Mesothelial cell of epicardium (in vitro differentiated cells): Measurements from ENCODE around the gene MAGI2. TPM values are rescaled to one million over a fixed set of nuclear protein-coding genes. Genes with fewer than 3 reads are reported as not detected.

ENCODE experiments used
- DNase-seq, 2 experiments: peaks; one replicate each; pipeline ENCODE4 v3.0.0; 2021; ENCODE audit warnings: low spot score in 2 of 2; ENCODE audit not compliant: unreplicated experiment in 2 of 2
- H3K27ac Mint-ChIP-seq: 2 replicates; pipeline ENCODE4 v1.8.0; 2021; ENCODE audit warnings: mixed read lengths
- H3K27me3 Mint-ChIP-seq: 2 replicates; pipeline ENCODE4 v1.8.0; 2021; ENCODE audit warnings: low read depth, mixed read lengths
- H3K36me3 Mint-ChIP-seq: 2 replicates; pipeline ENCODE4 v1.8.0; 2021; ENCODE audit warnings: mixed read lengths
- H3K4me1 Mint-ChIP-seq: 2 replicates; pipeline ENCODE4 v1.8.0; 2021; ENCODE audit warnings: mixed read lengths
- H3K4me3 Mint-ChIP-seq: 2 replicates; pipeline ENCODE4 v1.8.0; 2021; ENCODE audit warnings: mild to moderate bottlenecking, moderate library complexity, mixed read lengths
- H3K9me3 Mint-ChIP-seq: 2 replicates; pipeline ENCODE4 v1.8.0; 2021; ENCODE audit warnings: mixed read lengths
- total RNA-seq: library from RNA; stranded (reverse); gene quantifications from 3 replicates; pipeline ENCODE4 v1.2.1, GENCODE V29; 2021
- TF ChIP-seq, protein P1 (sequence below): fragments of 200-600 bp; sonication (generic); IDR thresholded peaks from one replicate; pipeline ENCODE4 v1.5.0; 2021; ENCODE audit warnings: antibody characterized with exemption; ENCODE audit not compliant: unreplicated experiment

MAGI2 gene
- total RNA-seq, 1 donor from 2014 or later = 38.4 TPM

DNA sequence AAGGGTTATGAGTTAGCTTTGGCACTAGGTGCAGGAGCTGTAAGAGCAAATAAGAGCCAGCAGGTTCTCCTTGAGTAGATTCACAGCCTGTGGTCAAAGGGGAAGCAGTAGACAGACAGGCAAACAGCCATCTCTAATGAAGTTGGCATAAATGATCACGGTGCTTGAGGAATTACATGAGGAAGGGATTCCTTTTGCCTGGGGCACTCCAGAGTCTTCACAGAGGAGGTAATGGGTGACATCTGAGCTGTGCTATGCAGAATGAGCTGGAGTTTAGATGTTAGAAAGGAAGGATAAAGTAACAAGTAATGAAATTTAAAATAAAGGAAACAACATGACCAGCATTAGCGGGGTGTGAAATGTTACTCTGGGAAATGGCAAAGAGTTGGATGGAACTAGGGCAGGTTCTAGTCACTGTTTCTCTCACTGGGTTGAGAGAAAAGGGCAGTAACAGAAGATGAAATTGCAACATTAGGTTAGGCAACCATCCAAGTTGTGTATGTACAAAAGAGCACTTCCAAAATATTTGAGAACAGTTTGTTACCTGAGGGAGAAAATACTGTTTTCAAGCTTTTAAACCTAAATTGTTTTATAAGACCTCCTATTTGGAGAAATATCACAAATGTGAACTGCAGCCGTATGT is 1041.1 kb downstream of the MAGI2 start:
- no peak overlapping the region for H3K27ac Mint-ChIP-seq
- H3K36me3 Mint-ChIP-seq = peaks cover 4% of the 10 kb centered on the region
- H3K9me3 Mint-ChIP-seq = peaks cover 11% of the 10 kb centered on the region
- no peak for DNase-seq
- no peaks in the 10 kb centered on the region for H3K4me1 Mint-ChIP-seq
- peaks cover 4% of the 10 kb centered on the region for H3K27me3 Mint-ChIP-seq
- H3K4me3 Mint-ChIP-seq = no peak overlapping the region
- TF ChIP-seq, protein P1, sequence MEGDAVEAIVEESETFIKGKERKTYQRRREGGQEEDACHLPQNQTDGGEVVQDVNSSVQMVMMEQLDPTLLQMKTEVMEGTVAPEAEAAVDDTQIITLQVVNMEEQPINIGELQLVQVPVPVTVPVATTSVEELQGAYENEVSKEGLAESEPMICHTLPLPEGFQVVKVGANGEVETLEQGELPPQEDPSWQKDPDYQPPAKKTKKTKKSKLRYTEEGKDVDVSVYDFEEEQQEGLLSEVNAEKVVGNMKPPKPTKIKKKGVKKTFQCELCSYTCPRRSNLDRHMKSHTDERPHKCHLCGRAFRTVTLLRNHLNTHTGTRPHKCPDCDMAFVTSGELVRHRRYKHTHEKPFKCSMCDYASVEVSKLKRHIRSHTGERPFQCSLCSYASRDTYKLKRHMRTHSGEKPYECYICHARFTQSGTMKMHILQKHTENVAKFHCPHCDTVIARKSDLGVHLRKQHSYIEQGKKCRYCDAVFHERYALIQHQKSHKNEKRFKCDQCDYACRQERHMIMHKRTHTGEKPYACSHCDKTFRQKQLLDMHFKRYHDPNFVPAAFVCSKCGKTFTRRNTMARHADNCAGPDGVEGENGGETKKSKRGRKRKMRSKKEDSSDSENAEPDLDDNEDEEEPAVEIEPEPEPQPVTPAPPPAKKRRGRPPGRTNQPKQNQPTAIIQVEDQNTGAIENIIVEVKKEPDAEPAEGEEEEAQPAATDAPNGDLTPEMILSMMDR = no peak

DNA sequence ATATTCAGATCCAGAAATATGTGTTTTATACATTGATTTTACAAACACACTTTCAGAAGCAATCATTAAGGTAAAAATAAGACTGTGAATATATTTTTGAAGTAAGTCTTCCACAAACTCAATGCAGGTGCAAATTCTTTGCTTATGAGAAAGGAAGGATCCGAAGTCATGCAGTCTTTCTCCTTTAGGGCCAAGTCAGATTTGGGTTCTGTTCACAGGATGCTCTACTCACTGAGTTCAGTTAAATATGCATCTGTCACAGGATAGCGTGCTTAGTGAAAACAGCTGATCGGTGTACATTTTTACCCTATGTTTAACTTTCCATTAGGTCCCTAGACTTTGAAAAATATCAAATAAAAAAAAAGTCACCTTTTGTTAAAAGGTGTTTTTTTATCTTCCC is 1046.4 kb downstream of the MAGI2 start:
- TF ChIP-seq, protein P1 = no peak
- Mint-ChIP-seq H3K4me3 (no peak overlapping the region), H3K36me3 (peaks cover 4% of the 10 kb centered on the region), H3K4me1 (no peaks in the 10 kb centered on the region), H3K27me3 (peaks cover 4% of the 10 kb centered on the region), H3K9me3 (peaks cover 6% of the 10 kb centered on the region), H3K27ac (no peak overlapping the region)
- DNase-seq = no peak

DNA sequence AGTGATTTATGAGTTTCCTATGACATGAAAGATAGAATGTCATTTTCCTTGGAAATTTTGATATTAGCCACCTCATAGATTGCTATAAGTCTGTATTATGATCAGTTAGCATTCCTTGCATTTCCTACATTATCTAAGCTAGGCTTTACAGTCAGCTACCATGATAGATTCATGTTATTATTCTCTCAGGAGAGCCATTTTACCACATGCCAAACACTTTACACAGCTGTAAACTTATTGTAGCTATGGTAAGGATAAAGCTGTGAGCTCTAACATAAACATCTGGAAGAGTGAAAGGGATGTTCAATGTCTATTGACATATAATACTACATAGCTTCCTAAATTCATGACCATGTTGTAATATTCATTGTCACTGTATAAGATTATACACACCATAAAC is 1046.9 kb downstream of the MAGI2 start:
- no peaks in the 10 kb centered on the region for H3K4me1 Mint-ChIP-seq

DNA sequence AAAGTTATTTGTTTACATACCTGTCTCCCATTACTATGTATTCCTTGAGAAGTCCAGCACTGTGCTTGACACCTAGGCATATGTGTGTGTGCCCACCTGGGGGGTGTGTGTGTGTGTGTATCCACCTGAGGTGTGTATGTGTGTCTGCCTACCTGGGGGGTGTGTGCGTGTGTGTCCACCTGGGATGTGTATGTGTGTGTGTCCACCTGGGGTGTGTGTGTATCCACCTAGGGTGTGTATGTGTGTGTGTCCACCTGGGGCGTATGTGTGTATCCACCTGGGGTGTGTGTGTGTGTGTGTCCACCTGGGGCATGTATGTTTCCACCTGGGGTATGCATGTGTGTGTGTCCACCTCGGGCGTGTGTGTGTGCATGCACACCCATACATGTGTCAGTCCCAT is 1051.4 kb downstream of the MAGI2 start:
- Mint-ChIP-seq H3K27me3 (peaks cover 1% of the 10 kb centered on the region), H3K4me1 (peaks cover 9% of the 10 kb centered on the region), H3K9me3 (peaks cover 6% of the 10 kb centered on the region), H3K4me3 (no peak overlapping the region), H3K27ac (no peak overlapping the region), H3K36me3 (peaks cover 4% of the 10 kb centered on the region)
- DNase-seq = no peak
- TF ChIP-seq, protein P1 = no peak

More for the DNA sequence above, 1046.9 kb downstream of the MAGI2 start:
- Mint-ChIP-seq H3K36me3 (peaks cover 4% of the 10 kb centered on the region), H3K27me3 (peaks cover 4% of the 10 kb centered on the region), H3K9me3 (peaks cover 6% of the 10 kb centered on the region), H3K27ac (no peak overlapping the region), H3K4me3 (no peak overlapping the region)
- DNase-seq = no peak
- TF ChIP-seq, protein P1 = no peak

DNA sequence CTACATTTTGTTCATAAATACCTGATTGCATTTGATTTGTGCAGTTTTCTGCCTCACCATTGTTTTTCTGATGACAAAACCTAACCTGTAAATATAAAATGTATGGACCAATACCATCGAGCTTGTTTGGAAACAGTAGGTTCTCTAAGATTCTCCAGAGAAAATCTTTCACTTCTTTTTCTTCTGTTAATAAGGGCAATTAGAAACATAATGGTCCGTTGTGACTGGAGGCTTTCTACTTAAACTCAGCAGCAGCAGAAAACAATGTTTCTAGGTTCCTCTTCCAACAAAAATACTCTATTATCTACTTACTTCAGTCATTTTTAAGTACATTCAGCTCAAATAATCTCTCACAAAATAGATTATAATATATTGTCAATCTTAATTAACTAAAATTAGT is 1053.4 kb downstream of the MAGI2 start:
- no peak for DNase-seq
- no peak overlapping the region for H3K4me3 Mint-ChIP-seq
- no peak overlapping the region for H3K27ac Mint-ChIP-seq
- peaks cover 6% of the 10 kb centered on the region for H3K9me3 Mint-ChIP-seq
- H3K27me3 Mint-ChIP-seq = peaks cover 1% of the 10 kb centered on the region
- peaks cover 21% of the 10 kb centered on the region for H3K4me1 Mint-ChIP-seq
- TF ChIP-seq, protein P1 = no peak
- peaks cover 4% of the 10 kb centered on the region for H3K36me3 Mint-ChIP-seq
